ENCODE data around the gene RAB38.

GRCh38 chr11:88100151-88100550, 75.1 kb downstream of the RAB38 start:
- TF ChIP-seq CTCF (IDR thresholded peaks at IDR 0.05) (no peak), ZFX (IDR thresholded peaks at IDR 0.05; ENCODE audit: borderline replicate concordance) (no peak)
